ENCODE data around the gene PRDX3.

Gene PRDX3

DNA sequence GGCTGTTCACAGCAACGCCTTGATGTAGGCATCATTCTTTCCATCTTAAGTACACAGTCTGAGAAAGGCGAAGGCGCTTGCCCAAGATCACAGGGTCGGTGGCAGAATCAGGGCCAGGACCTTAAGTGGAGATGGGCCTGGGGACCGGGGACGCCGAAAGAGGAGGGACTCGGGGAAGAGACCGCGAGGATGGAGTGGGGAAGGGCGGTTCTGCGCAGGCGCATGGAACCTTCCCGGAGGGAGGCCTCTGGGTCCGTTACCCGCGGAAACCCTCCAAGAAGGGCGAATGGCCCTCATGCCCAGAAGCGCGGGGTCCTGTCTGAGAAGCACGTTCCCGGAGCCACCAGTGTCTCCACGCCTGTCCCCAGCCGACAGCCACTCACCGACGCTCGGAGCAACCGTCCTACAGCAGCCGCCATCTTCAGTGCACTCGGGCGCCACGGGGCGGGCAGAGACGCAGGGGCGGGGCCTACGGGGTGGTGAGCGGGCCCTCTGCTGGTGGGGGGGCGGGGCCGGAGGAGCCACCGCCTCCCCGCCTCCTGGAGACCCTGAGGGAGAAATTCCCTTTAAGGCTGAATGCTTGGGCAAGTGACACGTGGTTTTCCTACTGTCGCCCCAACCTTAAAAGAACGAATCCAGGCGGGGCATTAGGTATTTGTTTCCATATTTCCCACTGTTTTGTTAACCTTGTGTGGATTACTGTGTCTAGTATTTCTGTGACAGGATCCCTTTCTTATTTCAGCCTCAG, at the start of gene PRDX3:
PRDX3 (minus strand) TSS at position 441 of the 748 bp plus-strand sequence; CDS start at position 419, 22 bp downstream.
- peak; percentile 83 to 95 for DNase-seq (ENCODE audit: low read depth in 2 of 2)

DNA sequence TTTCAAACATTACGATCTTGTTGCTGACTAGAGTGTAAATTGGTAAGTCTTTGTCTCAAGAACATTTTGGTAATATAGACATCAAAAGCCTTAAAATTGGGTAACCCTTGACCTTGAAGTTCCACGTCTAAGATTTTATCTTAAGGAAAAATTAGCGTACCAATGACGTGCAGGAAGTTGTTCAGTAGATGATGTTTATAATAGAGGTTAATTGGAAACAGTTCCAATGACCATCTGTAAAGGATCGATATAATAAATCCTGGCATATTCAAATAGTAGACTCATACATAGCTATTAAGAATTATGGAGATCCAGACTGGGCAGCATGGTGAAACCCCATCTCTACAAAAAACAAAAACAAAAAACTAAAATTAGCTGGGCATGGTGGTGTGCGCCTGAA, 49.2 kb upstream of the PRDX3 start:
- no peak for DNase-seq (ENCODE audit: low read depth in 2 of 2)

- no peak for DNase-seq (ENCODE audit: low read depth in 2 of 2)
These were observed 46.6 kb upstream of the PRDX3 start for GRCh38 chr10:119225083-119225658.

DNA sequence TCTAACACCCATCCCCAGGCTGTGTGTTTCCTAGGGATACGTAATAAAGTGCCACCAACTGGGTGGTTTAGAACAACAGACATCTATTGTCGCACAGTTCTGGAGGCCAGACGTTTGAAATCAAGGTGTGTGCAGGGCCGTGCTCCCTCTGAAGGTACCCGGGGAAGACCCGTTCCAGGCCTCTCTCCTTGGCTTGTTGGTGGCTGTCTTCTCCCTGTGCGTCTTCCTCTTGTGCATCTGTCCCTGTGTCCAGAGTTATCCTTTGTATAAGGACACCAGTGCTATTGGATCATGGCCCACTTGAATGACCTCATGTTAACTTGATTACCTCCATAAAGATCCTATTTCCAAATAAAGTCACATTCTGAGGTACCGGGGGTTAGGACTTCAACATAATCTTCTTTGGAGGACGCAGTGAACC, 44.4 kb upstream of the PRDX3 start:
- DNase-seq (ENCODE audit: low read depth in 2 of 2), result no peak

DNA sequence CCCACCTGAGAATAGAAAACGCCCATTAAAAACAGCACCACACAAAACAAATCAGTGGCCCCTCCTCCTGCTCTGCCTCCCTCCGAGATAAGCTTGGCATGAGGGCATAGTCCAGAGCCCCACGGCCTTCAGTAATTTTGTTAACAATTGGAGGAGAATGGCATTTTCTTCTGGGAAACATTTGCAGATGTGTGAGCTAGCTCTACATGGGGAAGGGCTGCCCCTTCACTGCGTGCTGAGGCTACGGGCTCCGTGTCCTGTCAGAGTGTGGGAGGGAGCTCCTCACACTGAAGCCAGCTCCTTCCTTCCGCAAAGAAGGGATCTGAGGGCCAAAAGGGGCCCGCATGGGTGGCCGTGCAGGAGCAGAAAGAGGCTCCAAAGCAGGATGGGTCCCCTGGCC, 43.9 kb upstream of the PRDX3 start:
- no peak for DNase-seq (ENCODE audit: low read depth in 2 of 2)

DNA sequence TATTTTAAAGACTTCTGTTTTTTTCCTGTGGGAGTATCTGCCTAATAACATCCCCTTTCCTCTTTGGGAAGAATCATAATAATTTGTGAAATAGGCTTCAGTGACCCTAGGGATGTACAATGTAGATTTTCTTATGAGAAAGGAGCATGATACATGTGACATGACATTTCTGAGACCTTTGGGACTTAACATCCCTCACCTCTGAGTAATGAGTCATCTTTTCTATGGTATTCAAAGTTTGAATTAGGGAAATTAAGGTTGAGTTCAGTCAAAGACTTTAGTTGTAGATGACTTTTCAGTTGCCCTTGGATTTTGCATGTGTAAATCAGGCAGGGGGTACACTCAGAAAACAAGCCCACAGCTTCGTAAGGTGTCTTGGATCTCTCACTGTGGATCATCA, 43.1 kb upstream of the PRDX3 start:
- DNase-seq (ENCODE audit: low read depth in 2 of 2), result no peak

DNA sequence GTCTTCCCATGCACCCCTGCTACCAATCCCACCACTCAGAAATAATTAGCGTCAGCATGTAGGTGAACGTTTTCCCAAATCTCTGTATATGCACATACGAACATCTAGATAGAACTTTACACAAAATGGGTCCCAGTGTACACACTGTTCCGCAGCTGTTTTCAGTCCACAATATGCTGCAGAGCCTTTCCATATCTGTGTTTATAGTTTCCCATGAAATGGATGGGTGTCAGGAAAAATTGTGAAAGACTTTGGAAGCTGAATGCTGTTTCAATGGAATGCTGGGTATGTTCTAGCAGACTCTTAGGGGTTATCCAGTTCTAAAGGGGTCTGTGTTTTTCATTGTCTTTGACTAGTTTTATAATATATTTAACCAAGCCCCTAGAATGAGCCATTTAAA, 42.6 kb upstream of the PRDX3 start:
- DNase-seq (ENCODE audit: low read depth in 2 of 2), result no peak

GRCh38 chr10:119219871-119220270, 41.3 kb upstream of the PRDX3 start:
- DNase-seq (ENCODE audit: low read depth in 2 of 2), result no peak

DNA sequence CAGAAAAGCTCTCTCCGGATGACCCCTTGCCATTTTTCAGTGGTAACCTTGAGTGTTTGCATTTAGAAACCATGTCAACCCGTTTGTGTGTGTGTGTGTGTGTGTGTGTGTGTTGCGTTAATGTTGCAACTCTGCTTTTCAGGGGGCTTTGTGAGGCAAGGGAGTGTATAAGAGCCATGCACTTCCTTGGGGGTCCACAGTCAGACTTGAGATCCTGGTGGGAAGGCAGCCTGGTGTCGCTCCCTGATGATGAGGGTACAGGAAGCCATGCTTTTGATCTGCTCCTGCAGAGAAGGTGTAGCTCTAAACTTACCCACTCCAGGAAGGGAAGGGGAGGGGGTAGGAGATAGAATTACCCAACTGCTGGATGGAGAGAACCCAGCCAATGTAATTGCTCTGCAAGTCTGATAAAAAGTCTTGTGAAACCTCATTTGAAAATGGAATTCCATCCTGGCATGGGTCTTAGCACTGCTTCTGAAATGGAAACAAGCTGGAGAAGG, 39.4 kb upstream of the PRDX3 start:
- no peak for DNase-seq (ENCODE audit: low read depth in 2 of 2)

DNA sequence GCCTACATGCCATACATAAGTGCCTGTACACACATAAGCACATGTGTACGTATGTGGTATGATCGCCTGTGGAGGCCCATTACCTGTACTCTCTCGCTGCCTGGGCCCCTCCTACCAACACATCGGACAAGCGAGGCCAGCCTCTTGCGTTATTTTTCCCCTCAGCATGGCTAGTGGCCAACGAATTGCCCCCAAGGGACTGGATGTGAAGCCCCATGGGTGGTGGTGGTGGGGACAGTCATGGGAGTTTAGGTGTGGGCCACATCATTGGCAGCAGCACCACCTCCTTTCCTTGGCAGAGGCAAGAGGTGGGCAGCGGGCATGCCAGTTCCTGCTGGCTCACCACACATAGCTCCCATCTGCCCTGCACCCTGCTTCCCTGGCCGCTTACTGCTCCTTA, 38.8 kb upstream of the PRDX3 start:
- no peak for DNase-seq (ENCODE audit: low read depth in 2 of 2)

- DNase-seq (ENCODE audit: low read depth in 2 of 2), result no peak
These were observed 37.5 kb upstream of the PRDX3 start for GRCh38 chr10:119216127-119216526.

DNA sequence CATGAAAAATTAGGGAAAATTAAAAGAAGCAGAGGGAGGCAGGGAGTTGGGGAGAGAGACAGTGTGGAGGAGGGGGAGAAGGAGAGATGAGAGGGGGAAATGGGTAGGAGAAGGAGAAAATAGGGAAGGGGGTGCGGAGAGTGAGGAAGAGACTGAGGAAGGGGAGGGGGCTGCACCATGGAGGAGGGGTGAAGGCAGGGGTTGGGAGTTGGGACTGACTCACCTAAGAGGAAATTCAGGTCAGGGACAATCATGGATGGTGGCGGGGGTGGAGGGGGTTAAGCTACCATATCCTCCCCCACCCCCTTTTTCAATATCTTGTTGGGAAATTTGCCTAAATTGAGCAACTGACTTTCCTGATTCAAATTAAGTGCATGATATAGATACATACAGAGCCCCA, 36.8 kb upstream of the PRDX3 start:
- DNase-seq (ENCODE audit: low read depth in 2 of 2), result no peak

DNA sequence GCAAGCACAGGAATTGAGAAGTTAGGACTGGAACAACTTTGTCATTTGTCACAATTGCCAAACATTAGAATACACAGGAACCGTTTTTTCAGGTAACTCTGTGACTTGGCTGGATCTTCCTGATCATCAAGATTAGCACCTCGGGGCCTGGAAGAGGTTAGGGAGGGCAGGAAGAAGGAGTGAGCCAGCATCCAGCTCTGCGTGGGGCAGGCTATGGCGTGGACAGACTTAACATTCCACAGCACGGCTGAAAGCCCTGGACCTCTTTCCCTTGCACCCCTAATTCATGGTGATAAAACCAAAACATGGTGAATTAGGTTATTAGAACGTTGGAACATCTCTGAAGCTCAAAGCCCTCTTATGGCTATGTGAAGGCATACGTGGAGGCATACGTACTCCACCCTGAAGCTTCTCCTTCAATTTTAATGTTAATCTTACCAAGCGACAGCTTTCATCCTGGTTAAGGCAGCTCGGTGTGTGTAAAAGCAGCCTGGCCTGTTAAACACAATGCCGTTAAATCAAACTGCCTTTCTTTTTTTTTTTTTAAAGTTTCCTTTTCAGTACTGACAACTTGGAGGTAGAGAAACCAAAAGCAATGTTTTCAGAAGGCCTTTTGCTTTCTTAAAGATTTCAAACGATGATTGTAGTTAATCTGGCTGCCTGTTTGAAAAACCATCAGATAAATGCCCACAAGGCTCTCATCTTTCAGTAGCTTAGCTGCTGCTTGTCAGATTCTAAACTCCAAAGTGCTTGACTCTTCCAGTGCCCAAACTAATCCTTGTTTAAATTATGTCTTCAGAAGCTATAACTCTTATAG, 33.2 kb upstream of the PRDX3 start:
- no peak for DNase-seq (ENCODE audit: low read depth in 2 of 2)

DNA sequence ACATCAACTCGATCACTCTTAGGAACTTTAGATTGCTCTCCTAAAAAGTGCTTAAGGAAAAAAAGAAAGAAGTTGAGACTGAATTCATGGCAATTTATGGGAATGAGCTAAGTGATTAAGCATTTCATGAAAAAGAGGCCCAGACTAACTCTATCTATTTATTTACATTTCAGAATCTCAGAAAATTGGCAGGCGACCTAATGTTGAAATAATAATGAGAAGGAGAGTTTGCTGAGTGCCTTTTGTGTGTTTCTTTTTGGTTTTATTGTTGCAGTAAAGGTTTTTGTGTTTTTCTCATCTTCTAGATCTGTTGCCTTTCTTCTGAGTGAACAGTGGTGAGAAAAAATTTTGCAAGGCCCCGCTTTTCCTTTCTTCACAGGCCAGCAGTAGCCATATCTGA, 32.6 kb upstream of the PRDX3 start:
- no peak for DNase-seq (ENCODE audit: low read depth in 2 of 2)

DNA sequence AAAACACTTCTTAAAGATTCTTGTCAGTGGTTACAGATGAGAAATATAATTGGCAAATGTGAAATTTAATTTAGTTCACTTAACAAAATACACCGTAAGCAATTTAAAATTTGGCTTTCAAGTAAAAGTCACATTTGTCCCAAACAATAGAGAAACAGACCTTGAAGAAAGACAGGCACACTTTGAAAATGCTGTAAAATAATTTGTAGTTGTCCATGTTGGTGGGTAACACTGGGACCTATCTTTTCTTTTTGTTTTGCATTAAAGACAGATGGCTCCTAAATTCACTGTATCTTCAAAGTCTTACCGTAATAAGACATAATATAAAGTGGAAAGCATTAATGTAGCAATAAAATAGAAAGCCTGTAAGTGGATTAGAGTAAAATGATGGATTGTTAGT, 32.0 kb upstream of the PRDX3 start:
- DNase-seq (ENCODE audit: low read depth in 2 of 2), result no peak

- no peak for DNase-seq (ENCODE audit: low read depth in 2 of 2)
These were observed 31.2 kb upstream of the PRDX3 start for GRCh38 chr10:119209736-119210355.

GRCh38 chr10:119209035-119209735, 30.6 kb upstream of the PRDX3 start:
- peak; percentile 43 to 56 for DNase-seq (ENCODE audit: low read depth in 2 of 2)

DNA sequence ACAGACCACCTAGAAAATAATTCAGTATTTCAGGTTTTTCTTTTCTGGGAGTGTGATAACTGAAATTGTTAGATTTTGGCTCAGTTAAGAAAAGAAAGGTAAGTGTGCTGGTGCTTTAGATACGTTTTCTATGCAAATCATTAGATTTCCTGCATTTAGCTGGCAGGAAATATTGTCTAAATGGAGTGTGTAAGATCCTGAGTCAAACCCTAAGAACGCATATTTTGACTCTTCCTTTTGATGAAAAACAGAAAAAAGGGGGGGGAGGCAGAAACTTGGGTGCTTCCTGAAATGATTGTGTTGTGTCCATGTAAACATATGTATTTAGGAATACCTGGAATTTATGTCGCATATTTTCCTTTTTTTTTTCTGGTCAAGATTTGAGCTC, 29.9 kb upstream of the PRDX3 start:
- no peak for DNase-seq (ENCODE audit: low read depth in 2 of 2)

DNA sequence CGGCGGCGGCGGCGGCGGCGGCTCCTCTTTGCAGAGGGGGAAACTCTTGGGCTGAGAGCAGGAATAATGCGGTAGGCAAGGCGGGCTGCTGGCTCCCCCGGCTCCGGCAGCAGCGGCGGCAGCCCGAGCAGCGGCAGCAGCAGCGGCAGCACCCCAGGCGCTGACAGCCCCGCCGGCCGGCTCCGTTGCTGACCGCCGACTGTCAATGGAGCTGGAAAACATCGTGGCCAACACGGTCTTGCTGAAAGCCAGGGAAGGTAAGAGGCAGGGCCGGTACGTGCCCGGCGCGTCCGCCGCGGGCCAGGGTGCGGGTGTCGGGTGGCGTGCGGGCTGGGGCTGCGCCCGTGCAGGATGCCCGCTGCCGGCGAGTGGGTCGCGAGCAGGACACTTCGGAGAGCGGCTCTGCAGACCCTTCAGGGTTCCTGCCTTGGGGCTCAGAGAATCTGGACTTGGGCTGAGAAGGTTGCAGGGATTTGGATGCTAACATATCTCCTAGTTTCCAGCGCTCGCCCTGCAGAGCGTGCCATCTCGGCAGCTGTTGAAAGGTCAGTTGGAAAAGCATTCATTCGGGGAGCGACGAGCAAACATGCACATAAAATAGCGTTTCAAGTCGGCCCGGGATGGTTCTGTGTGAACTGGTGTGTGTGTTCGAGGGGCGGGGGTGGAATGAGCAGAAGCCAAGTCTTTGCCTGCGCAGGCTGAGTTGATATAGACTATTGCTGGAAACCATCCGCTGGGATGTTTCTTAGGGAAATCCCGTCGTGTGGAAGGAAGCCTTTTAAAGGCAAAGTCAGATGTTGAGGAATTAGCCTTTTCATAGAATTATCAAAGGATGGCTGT, 29.3 kb upstream of the PRDX3 start:
- DNase-seq (ENCODE audit: low read depth in 2 of 2), result peak in 1 of 2 experiments; percentile 33

DNA sequence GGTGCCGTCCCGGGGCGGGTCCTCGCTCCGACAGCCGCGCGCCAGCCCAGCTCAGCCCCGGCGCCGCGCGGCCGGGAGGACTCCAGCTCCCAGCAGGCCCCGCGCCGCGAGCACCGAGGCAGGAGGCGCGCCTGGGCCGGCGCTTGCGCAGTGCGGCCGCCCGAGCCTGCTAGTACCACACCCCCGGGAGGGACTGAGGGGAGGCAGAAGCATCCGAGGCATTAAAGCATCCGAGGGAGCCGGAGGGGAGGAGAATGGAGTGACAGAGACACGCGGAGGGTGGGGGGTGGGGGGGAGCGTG, 28.7 kb upstream of the PRDX3 start, which contains the start of gene GRK5:
GRK5 (plus strand) TSS at position 206 of the 301 bp plus-strand sequence. CDS start 347 bp downstream, outside the sequence.
- peak; percentile 86 to 88 for DNase-seq (ENCODE audit: low read depth in 2 of 2)
